HepG2 (cell line): ENCODE data around the gene CDK7. TPM values are rescaled to one million over a fixed set of nuclear protein-coding genes. Genes with fewer than 3 reads are reported as not detected.
A peak's percentile ranks its signal among the peaks of the same experiment; 100 is the strongest.

Experiments
- FOXK1 ChIP-seq: sonication (generic); formaldehyde crosslinking; IDR thresholded peaks from 2 replicates; pipeline ENCODE4 v1.4.0; 2020; ENCODE audit warnings: low read depth, missing genetic modification reagents, borderline replicate concordance
- HMGA1 ChIP-seq: sonication (generic); formaldehyde crosslinking; conservative IDR thresholded peaks from 2 replicates; pipeline ENCODE4 v1.4.0; 2020; ENCODE audit warnings: missing genetic modification reagents
- NFATC3 ChIP-seq: sonication (generic); formaldehyde crosslinking; IDR thresholded peaks from 2 replicates; pipeline ENCODE4 v1.5.1; 2020; ENCODE audit warnings: mild to moderate bottlenecking, missing genetic modification reagents
- NPAS2 ChIP-seq: sonication (generic); formaldehyde crosslinking; IDR thresholded peaks from 2 replicates; pipeline ENCODE4 v1.8.0; 2022; ENCODE audit warnings: mild to moderate bottlenecking, missing genetic modification reagents, borderline replicate concordance
- POLR2AphosphoS2 ChIP-seq: IDR thresholded peaks from 2 replicates; pipeline ENCODE4 v1.6.1; 2011; ENCODE audit warnings: low read depth, low read length, improper control_type of control experiment
- RARG ChIP-seq: sonication (generic); formaldehyde crosslinking; IDR thresholded peaks from 2 replicates; pipeline ENCODE4 v1.4.0; 2020; ENCODE audit warnings: low read depth, mild to moderate bottlenecking, missing genetic modification reagents
- SALL2 ChIP-seq: sonication (generic); formaldehyde crosslinking; IDR thresholded peaks from 2 replicates; pipeline ENCODE4 v1.8.1; 2023; ENCODE audit warnings: mild to moderate bottlenecking, missing genetic modification reagents, inconsistent platforms
- SRY ChIP-seq: sonication (generic); formaldehyde crosslinking; IDR thresholded peaks from 2 replicates; pipeline ENCODE4 v1.8.0; 2022; ENCODE audit warnings: mild to moderate bottlenecking, missing genetic modification reagents
- SSRP1 ChIP-seq: IDR thresholded peaks from 2 replicates; pipeline ENCODE4 v1.6.1; 2016; ENCODE audit warnings: control low read depth
- TRIM24 ChIP-seq: sonication (generic); formaldehyde crosslinking; IDR thresholded peaks from 2 replicates; pipeline ENCODE4 v1.8.0; 2022; ENCODE audit warnings: mild to moderate bottlenecking, missing genetic modification reagents
- ZNF232 ChIP-seq: sonication (generic); formaldehyde crosslinking; IDR thresholded peaks from 2 replicates; pipeline ENCODE4 v1.4.0; 2020; ENCODE audit warnings: missing genetic modification reagents, borderline replicate concordance
- ZNF549 ChIP-seq: sonication (generic); formaldehyde crosslinking; IDR thresholded peaks from 2 replicates; pipeline ENCODE4 v1.5.0; 2020; ENCODE audit warnings: missing genetic modification reagents
- ZNF616 ChIP-seq: sonication (generic); formaldehyde crosslinking; IDR thresholded peaks from 2 replicates; pipeline ENCODE4 v1.5.0; 2020; ENCODE audit warnings: low read depth, mild to moderate bottlenecking, missing genetic modification reagents
- ZNF768 ChIP-seq: sonication (generic); formaldehyde crosslinking; IDR thresholded peaks from 2 replicates; pipeline ENCODE4 v1.4.0; 2020; ENCODE audit warnings: missing genetic modification reagents
- polyA plus RNA-seq, 8 experiments: library from polyadenylated mRNA; depleted of rRNA in 3 of 8; stranded (reverse) in 7 of 8; unstranded in 1 of 8; fragments of >200 nt; fragmentation: Illumina TruSeq in 4 of 8; extraction: Trizol in 4 of 8; gene quantifications; 2 replicates each; pipeline versions ENCODE4 v1.2.1 to v1.2.3, GENCODE V29; 2011 to 2016; ENCODE audit warnings: low read depth in 4 of 8, missing spikeins in 1 of 8, mixed read lengths in 1 of 8; ENCODE audit not compliant: insufficient read depth in 1 of 8
- total RNA-seq, 5 experiments: library from RNA; depleted of rRNA; stranded (reverse); fragments of >200 nt; fragmentation: Illumina TruSeq; extraction: Trizol; gene quantifications; 2 replicates each; pipeline ENCODE4 v1.2.3, GENCODE V29; 2016; ENCODE audit warnings: low read depth in 1 of 5
- TF ChIP-seq, protein P1 (sequence below): sonication (generic); formaldehyde crosslinking; IDR thresholded peaks from 2 replicates; pipeline ENCODE4 v1.4.0; 2020; ENCODE audit warnings: missing genetic modification reagents, mild to moderate bottlenecking, borderline replicate concordance
- TF ChIP-seq, protein P2 (sequence below): IDR thresholded peaks from 2 replicates; pipeline ENCODE4 v1.6.1; 2018; ENCODE audit warnings: missing genetic modification reagents, mild to moderate bottlenecking, missing compliant biosample characterization
- TF ChIP-seq, protein P3 (sequence below): sonication (generic); formaldehyde crosslinking; conservative IDR thresholded peaks from 2 replicates; pipeline ENCODE4 v1.4.0; 2020; ENCODE audit warnings: missing genetic modification reagents
- TF ChIP-seq, protein P4 (sequence below): sonication (generic); formaldehyde crosslinking; IDR thresholded peaks from 2 replicates; pipeline ENCODE4 v1.4.0; 2020; ENCODE audit warnings: missing genetic modification reagents

CDK7 gene
- total and polyA plus RNA-seq, 2 of the 13 experiments (the other 11 are each of a cell fraction or from before 2014, with no cell fraction given), result 41.2 to 54.9 TPM

GRCh38 chr5:69217548-69218526 lies 16.8 kb upstream of the CDK7 start (continued):
- TF ChIP-seq SALL2 (CRISPR knock-in tag) (peak; percentile 87; the same call in 1 of the 2 replicates), ZNF232 (CRISPR knock-in tag) (no peak; the same call in 1 of the 2 replicates), ZNF768 (CRISPR knock-in tag) (peak; percentile 68), SSRP1 (CRISPR knock-in tag) (peak; percentile 78; the same call in 1 of the 2 replicates), FOXK1 (peak; percentile 74; the same call in 1 of the 2 replicates), RARG (peak; percentile 42; the same call in 1 of the 2 replicates), ZNF549 (CRISPR knock-in tag) (0 out of 2 replicates have a peak, but pooled peaks have one; percentile 33), TRIM24 (CRISPR knock-in tag) (no peak), NPAS2 (CRISPR knock-in tag) (no peak), NFATC3 (CRISPR knock-in tag) (no peak), SRY (CRISPR knock-in tag) (peak; percentile 93), ZNF616 (CRISPR knock-in tag) (0 out of 2 replicates have a peak, but pooled peaks have one; percentile 39), POLR2AphosphoS2 (0 out of 2 replicates have a peak, but pooled peaks have one; percentile 43), HMGA1 (no peak)
- TF ChIP-seq, protein P1, sequence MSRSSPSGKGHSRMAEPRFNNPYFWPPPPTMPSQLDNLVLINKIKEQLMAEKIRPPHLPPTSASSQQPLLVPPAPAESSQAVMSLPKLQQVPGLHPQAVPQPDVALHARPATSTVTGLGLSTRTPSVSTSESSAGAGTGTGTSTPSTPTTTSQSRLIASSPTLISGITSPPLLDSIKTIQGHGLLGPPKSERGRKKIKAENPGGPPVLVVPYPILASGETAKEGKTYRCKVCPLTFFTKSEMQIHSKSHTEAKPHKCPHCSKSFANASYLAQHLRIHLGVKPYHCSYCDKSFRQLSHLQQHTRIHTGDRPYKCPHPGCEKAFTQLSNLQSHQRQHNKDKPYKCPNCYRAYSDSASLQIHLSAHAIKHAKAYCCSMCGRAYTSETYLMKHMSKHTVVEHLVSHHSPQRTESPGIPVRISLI (CRISPR knock-in tag), result peak; percentile 19; the same call in 1 of the 2 replicates
- TF ChIP-seq, protein P2, sequence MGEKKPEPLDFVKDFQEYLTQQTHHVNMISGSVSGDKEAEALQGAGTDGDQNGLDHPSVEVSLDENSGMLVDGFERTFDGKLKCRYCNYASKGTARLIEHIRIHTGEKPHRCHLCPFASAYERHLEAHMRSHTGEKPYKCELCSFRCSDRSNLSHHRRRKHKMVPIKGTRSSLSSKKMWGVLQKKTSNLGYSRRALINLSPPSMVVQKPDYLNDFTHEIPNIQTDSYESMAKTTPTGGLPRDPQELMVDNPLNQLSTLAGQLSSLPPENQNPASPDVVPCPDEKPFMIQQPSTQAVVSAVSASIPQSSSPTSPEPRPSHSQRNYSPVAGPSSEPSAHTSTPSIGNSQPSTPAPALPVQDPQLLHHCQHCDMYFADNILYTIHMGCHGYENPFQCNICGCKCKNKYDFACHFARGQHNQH (CRISPR knock-in tag), result peak; percentile 82
- TF ChIP-seq, protein P3, sequence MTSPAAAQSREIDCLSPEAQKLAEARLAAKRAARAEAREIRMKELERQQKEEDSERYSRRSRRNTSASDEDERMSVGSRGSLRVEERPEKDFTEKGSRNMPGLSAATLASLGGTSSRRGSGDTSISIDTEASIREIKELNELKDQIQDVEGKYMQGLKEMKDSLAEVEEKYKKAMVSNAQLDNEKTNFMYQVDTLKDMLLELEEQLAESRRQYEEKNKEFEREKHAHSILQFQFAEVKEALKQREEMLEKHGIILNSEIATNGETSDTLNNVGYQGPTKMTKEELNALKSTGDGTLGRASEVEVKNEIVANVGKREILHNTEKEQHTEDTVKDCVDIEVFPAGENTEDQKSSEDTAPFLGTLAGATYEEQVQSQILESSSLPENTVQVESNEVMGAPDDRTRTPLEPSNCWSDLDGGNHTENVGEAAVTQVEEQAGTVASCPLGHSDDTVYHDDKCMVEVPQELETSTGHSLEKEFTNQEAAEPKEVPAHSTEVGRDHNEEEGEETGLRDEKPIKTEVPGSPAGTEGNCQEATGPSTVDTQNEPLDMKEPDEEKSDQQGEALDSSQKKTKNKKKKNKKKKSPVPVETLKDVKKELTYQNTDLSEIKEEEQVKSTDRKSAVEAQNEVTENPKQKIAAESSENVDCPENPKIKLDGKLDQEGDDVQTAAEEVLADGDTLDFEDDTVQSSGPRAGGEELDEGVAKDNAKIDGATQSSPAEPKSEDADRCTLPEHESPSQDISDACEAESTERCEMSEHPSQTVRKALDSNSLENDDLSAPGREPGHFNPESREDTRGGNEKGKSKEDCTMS (CRISPR knock-in tag), result no peak
- TF ChIP-seq, protein P4, sequence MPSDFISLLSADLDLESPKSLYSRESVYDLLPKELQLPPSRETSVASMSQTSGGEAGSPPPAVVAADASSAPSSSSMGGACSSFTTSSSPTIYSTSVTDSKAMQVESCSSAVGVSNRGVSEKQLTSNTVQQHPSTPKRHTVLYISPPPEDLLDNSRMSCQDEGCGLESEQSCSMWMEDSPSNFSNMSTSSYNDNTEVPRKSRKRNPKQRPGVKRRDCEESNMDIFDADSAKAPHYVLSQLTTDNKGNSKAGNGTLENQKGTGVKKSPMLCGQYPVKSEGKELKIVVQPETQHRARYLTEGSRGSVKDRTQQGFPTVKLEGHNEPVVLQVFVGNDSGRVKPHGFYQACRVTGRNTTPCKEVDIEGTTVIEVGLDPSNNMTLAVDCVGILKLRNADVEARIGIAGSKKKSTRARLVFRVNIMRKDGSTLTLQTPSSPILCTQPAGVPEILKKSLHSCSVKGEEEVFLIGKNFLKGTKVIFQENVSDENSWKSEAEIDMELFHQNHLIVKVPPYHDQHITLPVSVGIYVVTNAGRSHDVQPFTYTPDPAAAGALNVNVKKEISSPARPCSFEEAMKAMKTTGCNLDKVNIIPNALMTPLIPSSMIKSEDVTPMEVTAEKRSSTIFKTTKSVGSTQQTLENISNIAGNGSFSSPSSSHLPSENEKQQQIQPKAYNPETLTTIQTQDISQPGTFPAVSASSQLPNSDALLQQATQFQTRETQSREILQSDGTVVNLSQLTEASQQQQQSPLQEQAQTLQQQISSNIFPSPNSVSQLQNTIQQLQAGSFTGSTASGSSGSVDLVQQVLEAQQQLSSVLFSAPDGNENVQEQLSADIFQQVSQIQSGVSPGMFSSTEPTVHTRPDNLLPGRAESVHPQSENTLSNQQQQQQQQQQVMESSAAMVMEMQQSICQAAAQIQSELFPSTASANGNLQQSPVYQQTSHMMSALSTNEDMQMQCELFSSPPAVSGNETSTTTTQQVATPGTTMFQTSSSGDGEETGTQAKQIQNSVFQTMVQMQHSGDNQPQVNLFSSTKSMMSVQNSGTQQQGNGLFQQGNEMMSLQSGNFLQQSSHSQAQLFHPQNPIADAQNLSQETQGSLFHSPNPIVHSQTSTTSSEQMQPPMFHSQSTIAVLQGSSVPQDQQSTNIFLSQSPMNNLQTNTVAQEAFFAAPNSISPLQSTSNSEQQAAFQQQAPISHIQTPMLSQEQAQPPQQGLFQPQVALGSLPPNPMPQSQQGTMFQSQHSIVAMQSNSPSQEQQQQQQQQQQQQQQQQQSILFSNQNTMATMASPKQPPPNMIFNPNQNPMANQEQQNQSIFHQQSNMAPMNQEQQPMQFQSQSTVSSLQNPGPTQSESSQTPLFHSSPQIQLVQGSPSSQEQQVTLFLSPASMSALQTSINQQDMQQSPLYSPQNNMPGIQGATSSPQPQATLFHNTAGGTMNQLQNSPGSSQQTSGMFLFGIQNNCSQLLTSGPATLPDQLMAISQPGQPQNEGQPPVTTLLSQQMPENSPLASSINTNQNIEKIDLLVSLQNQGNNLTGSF, result 0 out of 2 replicates have a peak, but pooled peaks have one; percentile 28
